ENCODE results near the gene TFAP2D.
A peak's percentile ranks its signal among the peaks of the same experiment; 100 is the strongest.

TFAP2D gene

DNA sequence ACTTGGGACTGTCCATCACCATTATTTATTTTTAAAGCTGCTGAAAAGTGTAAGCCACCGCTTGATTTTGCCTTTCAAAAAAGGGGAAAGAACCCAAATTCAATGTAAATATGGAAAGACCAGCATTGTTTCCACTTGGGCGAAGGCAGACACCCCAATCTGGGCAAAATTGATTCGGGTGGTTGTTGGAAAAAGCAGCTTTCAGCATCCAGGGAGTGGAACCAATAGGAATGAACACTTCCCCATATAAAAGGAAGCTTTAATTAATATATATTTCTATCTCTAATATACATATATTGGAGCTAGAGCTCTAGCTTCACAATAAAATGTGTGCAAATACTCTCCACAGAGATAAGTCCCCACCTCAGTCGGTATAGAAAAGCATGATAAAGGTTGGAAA lies at the start of gene TFAP2D:
Gene TFAP2D (plus strand): TSS at position 301 of the 400 bp plus-strand sequence. CDS start 530 bp downstream, outside the sequence.
- Histone ChIP-seq H3K4me2 (no peak within 1 kb of the TSS), H3K27ac (no peak within 1 kb of the TSS), H3K27me3 (peaks cover 10 to 48% (median 34%) of the 10 kb centered on the region in 11 experiments; a peak in 15 of 22 replicates), H4K20me1 (no peaks in the 10 kb centered on the region; a peak in 1 of 22 replicates), H3K9me3 (replicated peaks in 1 of 11) (peaks cover 0 to 25% (median 19%) of the 10 kb centered on the region in 11 experiments; a peak in 15 of 22 replicates), H3K4me3 (no peak within 1 kb of the TSS), H3K36me3 (no peaks in the 10 kb centered on the region), H3K4me1 (no peaks in the 10 kb centered on the region), H3K9ac (no peak within 1 kb of the TSS)
- no peak for TF ChIP-seq Cebpa-rat (IDR thresholded peaks at IDR 0.05)

GRCh38 chr6:50663806-50664205 lies 49.5 kb upstream of the TFAP2D start:
- no peak overlapping the region for H3K4me3 ChIP-seq
- peaks cover 0 to 6% (median 0%) of the 10 kb centered on the region in 10 experiments; a peak in 1 of 20 replicates for H3K4me1 ChIP-seq
- H3K27me3 ChIP-seq = no peaks in the 10 kb centered on the region
- no peak overlapping the region for H3K4me2 ChIP-seq
- no peak overlapping the region for H3K9ac ChIP-seq
- no peak overlapping the region for H3K27ac ChIP-seq
- no peaks in the 10 kb centered on the region for H3K36me3 ChIP-seq
- H3K9me3 ChIP-seq (replicated peaks in 1 of 11) = no peaks in the 10 kb centered on the region
- no peak for TF ChIP-seq Cebpa-rat (IDR thresholded peaks at IDR 0.05)
- no peaks in the 10 kb centered on the region for H4K20me1 ChIP-seq

GRCh38 chr6:50666089-50666488 lies 47.2 kb upstream of the TFAP2D start:
- Histone ChIP-seq H3K4me1 (peaks cover 0 to 6% (median 0%) of the 10 kb centered on the region in 10 experiments; a peak in 1 of 20 replicates), H3K4me2 (no peak overlapping the region), H3K27ac (no peak overlapping the region), H3K9ac (no peak overlapping the region), H3K36me3 (no peaks in the 10 kb centered on the region), H3K9me3 (replicated peaks in 1 of 11) (no peaks in the 10 kb centered on the region), H3K27me3 (no peaks in the 10 kb centered on the region), H4K20me1 (no peaks in the 10 kb centered on the region), H3K4me3 (no peak overlapping the region)
- no peak for TF ChIP-seq Cebpa-rat (IDR thresholded peaks at IDR 0.05)

DNA sequence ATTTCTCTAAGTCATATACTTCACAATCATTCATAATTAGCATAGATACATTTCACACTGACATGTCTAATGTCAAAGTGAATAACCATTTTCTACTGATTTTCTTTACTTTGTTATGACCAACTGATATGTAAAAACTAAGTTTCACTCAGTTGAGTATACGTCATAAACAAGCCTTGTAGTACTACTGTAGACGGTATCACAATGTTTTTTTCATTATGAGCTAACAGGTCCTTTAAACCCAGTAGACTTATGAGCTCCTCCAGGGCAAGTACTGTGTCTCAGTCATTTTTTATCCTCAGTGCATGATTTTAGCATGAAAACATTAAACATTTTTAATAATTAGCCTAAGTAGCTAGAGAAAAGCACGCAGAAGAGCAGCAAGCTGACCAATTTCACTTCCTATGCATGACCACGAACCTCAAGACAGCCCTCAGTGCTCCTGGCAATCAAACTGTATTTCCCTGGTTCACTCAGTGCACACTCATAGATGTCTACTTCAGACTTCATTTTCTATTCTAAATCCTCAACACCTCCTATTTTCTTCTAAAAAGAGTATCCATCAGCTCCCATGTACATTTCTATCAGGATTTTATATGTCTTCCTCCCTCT lies 32.0 kb upstream of the TFAP2D start:
- no peaks in the 10 kb centered on the region for H3K36me3 ChIP-seq
- H3K9ac ChIP-seq = no peak overlapping the region
- H4K20me1 ChIP-seq = no peaks in the 10 kb centered on the region
- H3K4me2 ChIP-seq = no peak overlapping the region
- no peak for TF ChIP-seq Cebpa-rat (IDR thresholded peaks at IDR 0.05)
- no peak overlapping the region for H3K27ac ChIP-seq
- no peak overlapping the region for H3K4me3 ChIP-seq
- no peaks in the 10 kb centered on the region for H3K9me3 ChIP-seq (replicated peaks in 1 of 11)
- H3K27me3 ChIP-seq = no peaks in the 10 kb centered on the region
- no peaks in the 10 kb centered on the region for H3K4me1 ChIP-seq

DNA sequence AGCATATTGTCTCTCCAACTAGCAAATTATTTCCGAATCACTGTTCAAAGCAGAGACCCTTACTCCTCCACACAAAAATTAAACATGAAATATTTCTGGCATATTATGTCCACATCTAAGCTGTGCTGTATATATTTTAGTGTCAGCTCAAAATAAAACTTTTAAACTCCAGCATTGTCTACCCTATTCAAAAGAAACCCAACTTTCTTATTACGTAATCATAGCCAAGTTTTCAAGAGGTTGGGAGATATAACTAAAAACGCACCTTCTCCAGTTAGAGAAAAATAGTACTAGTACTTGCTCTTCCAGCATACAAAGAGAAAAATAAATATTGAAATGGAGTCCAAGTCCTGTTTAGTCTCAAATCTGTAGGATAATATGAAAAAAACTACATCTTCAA lies 24.1 kb upstream of the TFAP2D start:
- Histone ChIP-seq H3K4me1 (no peaks in the 10 kb centered on the region), H3K27me3 (no peaks in the 10 kb centered on the region), H3K27ac (no peak overlapping the region), H4K20me1 (no peaks in the 10 kb centered on the region), H3K4me2 (no peak overlapping the region), H3K4me3 (no peak overlapping the region), H3K9me3 (replicated peaks in 1 of 11) (no peaks in the 10 kb centered on the region), H3K9ac (no peak overlapping the region), H3K36me3 (no peaks in the 10 kb centered on the region)
- TF ChIP-seq Cebpa-rat (IDR thresholded peaks at IDR 0.05) = peak in 2 of 11 experiments; percentile 24 to 54; a peak in 1 of 22 replicates

GRCh38 chr6:50691814-50692495 lies 21.4 kb upstream of the TFAP2D start:
- Histone ChIP-seq H3K9me3 (replicated peaks in 1 of 11) (no peaks in the 10 kb centered on the region), H3K4me2 (no peak overlapping the region), H3K9ac (no peak overlapping the region), H4K20me1 (no peaks in the 10 kb centered on the region), H3K27me3 (no peaks in the 10 kb centered on the region), H3K4me3 (no peak overlapping the region), H3K4me1 (no peaks in the 10 kb centered on the region), H3K36me3 (no peaks in the 10 kb centered on the region), H3K27ac (no peak overlapping the region)
- no peak for TF ChIP-seq Cebpa-rat (IDR thresholded peaks at IDR 0.05)

GRCh38 chr6:50698546-50698945 lies 14.8 kb upstream of the TFAP2D start:
- no peak overlapping the region for H3K4me3 ChIP-seq
- H4K20me1 ChIP-seq = no peaks in the 10 kb centered on the region
- no peak for TF ChIP-seq Cebpa-rat (IDR thresholded peaks at IDR 0.05)
- no peak overlapping the region for H3K4me2 ChIP-seq
- no peaks in the 10 kb centered on the region for H3K9me3 ChIP-seq (replicated peaks in 1 of 11)
- no peaks in the 10 kb centered on the region for H3K27me3 ChIP-seq
- H3K9ac ChIP-seq = no peak overlapping the region
- H3K27ac ChIP-seq = no peak overlapping the region
- no peaks in the 10 kb centered on the region for H3K36me3 ChIP-seq
- H3K4me1 ChIP-seq = peaks cover 0 to 7% (median 0%) of the 10 kb centered on the region in 10 experiments; a peak in 2 of 20 replicates

GRCh38 chr6:50699051-50699775 lies 14.1 kb upstream of the TFAP2D start:
- Histone ChIP-seq H3K4me1 (peaks cover 0 to 7% (median 0%) of the 10 kb centered on the region in 10 experiments; a peak in 2 of 20 replicates), H3K27me3 (no peaks in the 10 kb centered on the region), H3K4me3 (no peak overlapping the region), H3K36me3 (no peaks in the 10 kb centered on the region), H3K9ac (no peak overlapping the region), H3K4me2 (no peak overlapping the region), H3K9me3 (replicated peaks in 1 of 11) (no peaks in the 10 kb centered on the region), H4K20me1 (no peaks in the 10 kb centered on the region), H3K27ac (no peak overlapping the region)
- no peak for TF ChIP-seq Cebpa-rat (IDR thresholded peaks at IDR 0.05)

DNA sequence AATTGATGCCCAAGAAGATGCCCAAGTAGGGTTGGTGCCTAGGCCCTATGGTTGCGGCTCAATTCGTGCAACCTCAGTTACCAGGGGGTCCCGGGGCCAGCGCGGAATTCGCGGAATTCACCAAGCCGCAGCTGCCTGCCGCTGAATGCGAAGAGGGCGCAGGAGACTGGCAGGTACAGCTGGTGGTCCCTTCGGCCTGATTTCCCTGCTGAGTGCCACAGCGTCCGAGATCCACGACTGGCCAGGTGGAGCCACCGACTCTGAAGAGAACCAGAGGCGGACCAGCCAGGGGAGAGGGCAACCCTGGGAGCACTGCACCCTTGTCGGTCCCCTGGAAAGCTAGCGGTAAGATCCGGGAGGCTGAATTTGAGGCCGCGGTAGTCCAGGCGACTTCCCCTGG lies 6.8 kb upstream of the TFAP2D start:
- Histone ChIP-seq H3K27ac (no peak overlapping the region), H3K27me3 (peaks cover 10 to 39% (median 32%) of the 10 kb centered on the region in 11 experiments; a peak in 15 of 22 replicates), H3K4me1 (no peaks in the 10 kb centered on the region), H3K9ac (no peak overlapping the region), H3K4me2 (no peak overlapping the region), H3K9me3 (replicated peaks in 1 of 11) (peaks cover 4 to 29% (median 22%) of the 10 kb centered on the region in 11 experiments; a peak in 18 of 22 replicates), H3K36me3 (no peaks in the 10 kb centered on the region), H3K4me3 (no peak overlapping the region), H4K20me1 (no peaks in the 10 kb centered on the region; a peak in 1 of 22 replicates)
- TF ChIP-seq Cebpa-rat (IDR thresholded peaks at IDR 0.05) = no peak
